Colonic mucosa (tissue), 4 donors: ENCODE measurements around the gene COX5A. TPM values are rescaled to one million over a fixed set of nuclear protein-coding genes. Genes with fewer than 3 reads are reported as not detected.
A peak's percentile ranks its signal among the peaks of the same experiment; 100 is the strongest.

Experiments
- DNase-seq: peaks from one replicate; pipeline ENCODE4 v3.0.0-alpha.2; 2020
- H3K27ac ChIP-seq: fragments of 200-600 bp; one replicate; pipeline ENCODE4 v1.8.0; 2021
- H3K27me3 ChIP-seq: fragments of 200-600 bp; one replicate; pipeline ENCODE4 v1.8.0; 2021
- H3K36me3 ChIP-seq: fragments of 200-600 bp; one replicate; pipeline ENCODE4 v1.8.0; 2021
- H3K4me1 ChIP-seq: fragments of 200-600 bp; one replicate; pipeline ENCODE4 v1.8.0; 2021; ENCODE audit warnings: mild to moderate bottlenecking
- H3K4me3 ChIP-seq: fragments of 200-600 bp; one replicate; pipeline ENCODE4 v1.8.0; 2021
- H3K9ac ChIP-seq, 2 donors: one replicate each; pipeline ENCODE4 v1.7.0; 2013; ENCODE audit warnings: control low read depth in 2 of 2, low read depth in 2 of 2, low read length in 2 of 2
- H3K9me3 ChIP-seq: fragments of 200-600 bp; one replicate; pipeline ENCODE4 v1.8.0; 2021
- CTCF ChIP-seq: fragments of 200-600 bp; IDR thresholded peaks from one replicate; pipeline ENCODE4 v1.8.0; 2022; ENCODE audit warnings: antibody characterized with exemption, mild to moderate bottlenecking
- intact Hi-C: fragments of 100-400 bp; cut with DNase I; formaldehyde crosslinking; loops from one replicate; pipeline ENCODE4 v1.14.1; 2022
- total RNA-seq, 2 donors: library from RNA; stranded (reverse); fragmentation: NEBNext Ultra II Directional in 1 of 2; extraction: Animal tissue kit (Norgen Biotek cat#: 25700) in 1 of 2; gene quantifications; one replicate each; pipeline ENCODE4 v1.2.1, GENCODE V29; 2021
- donor health status: healthy.
- donor health status: DM: no; HTN: no; CAD: no.
- donor health status: DM: no; HTN: no; CAD: no.

The COX5A gene
- total RNA-seq, 2 donors from 2014 or later = 563 to 623 TPM

- intact Hi-C loops = no loop called here
- Histone ChIP-seq H3K4me3 (no peak overlapping the region), H3K4me1 (no peaks in the 10 kb centered on the region), H3K9me3 (no peaks in the 10 kb centered on the region), H3K9ac (no peak overlapping the region), H3K27ac (no peak overlapping the region), H3K27me3 (no peaks in the 10 kb centered on the region), H3K36me3 (no peaks in the 10 kb centered on the region)
- no peak for TF ChIP-seq CTCF
- no peak for DNase-seq
Measured at GRCh38 chr15:74977599-74977998, 39.7 kb upstream of the COX5A start.

GRCh38 chr15:74976159-74976558 lies 38.3 kb upstream of the COX5A start:
- Histone ChIP-seq H3K27ac (no peak overlapping the region), H3K9ac (no peak overlapping the region), H3K36me3 (no peaks in the 10 kb centered on the region), H3K9me3 (no peaks in the 10 kb centered on the region), H3K4me3 (no peak overlapping the region), H3K27me3 (no peaks in the 10 kb centered on the region), H3K4me1 (no peaks in the 10 kb centered on the region)
- intact Hi-C loops = no loop called here
- TF ChIP-seq CTCF = no peak
- DNase-seq = no peak

- no peaks in the 10 kb centered on the region for H3K36me3 ChIP-seq
- H3K9me3 ChIP-seq = no peaks in the 10 kb centered on the region
- intact Hi-C loops = no loop called here
- no peaks in the 10 kb centered on the region for H3K4me1 ChIP-seq
- DNase-seq = no peak
- H3K27me3 ChIP-seq = no peaks in the 10 kb centered on the region
- no peak overlapping the region for H3K27ac ChIP-seq
- H3K9ac ChIP-seq = no peak overlapping the region
- TF ChIP-seq CTCF = no peak
- H3K4me3 ChIP-seq = no peak overlapping the region
Measured at GRCh38 chr15:74967670-74968069, 29.8 kb upstream of the COX5A start.

- DNase-seq = no peak
- Histone ChIP-seq H3K4me1 (no peaks in the 10 kb centered on the region), H3K9ac (no peak overlapping the region)
Measured at GRCh38 chr15:74964794-74965193, 26.9 kb upstream of the COX5A start.

GRCh38 chr15:74963213-74963612 lies 25.3 kb upstream of the COX5A start:
- Histone ChIP-seq H3K4me3 (no peak overlapping the region), H3K4me1 (peaks cover 1% of the 10 kb centered on the region), H3K36me3 (no peaks in the 10 kb centered on the region), H3K9ac (no peak overlapping the region), H3K27me3 (peaks cover 5% of the 10 kb centered on the region), H3K9me3 (no peaks in the 10 kb centered on the region), H3K27ac (no peak overlapping the region)
- intact Hi-C loops = no loop called here
- TF ChIP-seq CTCF = no peak
- no peak for DNase-seq

More at GRCh38 chr15:74964794-74965193, 26.9 kb upstream of the COX5A start:
- Histone ChIP-seq H3K27me3 (no peaks in the 10 kb centered on the region), H3K27ac (no peak overlapping the region), H3K36me3 (no peaks in the 10 kb centered on the region), H3K4me3 (no peak overlapping the region), H3K9me3 (no peaks in the 10 kb centered on the region)
- intact Hi-C loops = no loop called here
- no peak for TF ChIP-seq CTCF

- no peak for TF ChIP-seq CTCF
- no peaks in the 10 kb centered on the region for H3K36me3 ChIP-seq
- peaks cover 6% of the 10 kb centered on the region for H3K4me1 ChIP-seq
- H3K9ac ChIP-seq = peak overlapping the region in 1 of 2 donors; percentile 8
- no peak overlapping the region for H3K4me3 ChIP-seq
- peaks cover 5% of the 10 kb centered on the region for H3K27me3 ChIP-seq
- H3K27ac ChIP-seq = no peak overlapping the region
- no peaks in the 10 kb centered on the region for H3K9me3 ChIP-seq
- intact Hi-C loops = no loop called here
- DNase-seq = no peak
Measured at GRCh38 chr15:74962671-74963070, 24.8 kb upstream of the COX5A start.
